ENCODE data around the gene PTPN11. TPM values are rescaled to one million over a fixed set of nuclear protein-coding genes. Genes with fewer than 3 reads are reported as not detected.

Gene PTPN11
- total RNA-seq, 1 experiment from 2014 or later, result 181 TPM

GRCh38 chr12:112489456-112489855 lies 70.7 kb downstream of the PTPN11 start:
- H3K9me2 ChIP-seq (ENCODE audit: insufficient read depth), result no peaks in the 10 kb centered on the region
- RAD21 ChIA-PET (ENCODE audit: low non-redundant PET in 1 of 2, low total read pairs in 2 of 2, uncharacterized antibody in 2 of 2, unreplicated experiment in 2 of 2), result no interaction called here
- CTCF ChIA-PET, result no interaction called here
- no peak overlapping the region for H3K27ac ChIP-seq (ENCODE audit: low read depth, low read length)
- no peak overlapping the region for H3K4me3 ChIP-seq (replicated peaks in 1 of 2; ENCODE audit: low read depth in 1 of 2, low read length in 2 of 2)
- POLR2A ChIA-PET, result no interaction called here
- no TSS peak for BruUV-seq (replicated peaks)
- no peaks in the 10 kb centered on the region for H3K79me2 ChIP-seq (ENCODE audit: insufficient read depth, low read length)
- no peak for ATAC-seq
- no peaks in the 10 kb centered on the region for H3K9me3 ChIP-seq (ENCODE audit: control insufficient read depth in 1 of 2, insufficient read depth in 1 of 2, low read depth in 1 of 2, low read length in 2 of 2)
- no peaks in the 10 kb centered on the region for H3K4me1 ChIP-seq (ENCODE audit: control insufficient read depth in 1 of 2, insufficient read depth in 2 of 2, low read length in 2 of 2)
- no peak overlapping the region for H3K4me2 ChIP-seq (ENCODE audit: low read length)
- H3K36me3 ChIP-seq (ENCODE audit: control insufficient read depth in 1 of 2, insufficient read depth in 2 of 2, low read length in 2 of 2), result peaks cover 19 to 23% of the 10 kb centered on the region in 2 experiments
- intact Hi-C loops (cut with micrococcal nuclease), result no loop called here
- H3K9ac ChIP-seq (ENCODE audit: low read length), result no peak overlapping the region
- no peaks in the 10 kb centered on the region for H3K27me3 ChIP-seq (ENCODE audit: insufficient read depth, low read length)
- DNase-seq (ENCODE audit: low read depth, low spot score), result no peak
- no peaks in the 10 kb centered on the region for H4K20me1 ChIP-seq (ENCODE audit: insufficient read depth)
- TF ChIP-seq ATF3 (IDR thresholded peaks at IDR 0.05) (no peak), RAD21 (IDR thresholded peaks at IDR 0.05; ENCODE audit: low read depth) (no peak)
- H2AFZ ChIP-seq (ENCODE audit: low read depth, low read length, poor library complexity, severe bottlenecking), result no peak overlapping the region

DNA sequence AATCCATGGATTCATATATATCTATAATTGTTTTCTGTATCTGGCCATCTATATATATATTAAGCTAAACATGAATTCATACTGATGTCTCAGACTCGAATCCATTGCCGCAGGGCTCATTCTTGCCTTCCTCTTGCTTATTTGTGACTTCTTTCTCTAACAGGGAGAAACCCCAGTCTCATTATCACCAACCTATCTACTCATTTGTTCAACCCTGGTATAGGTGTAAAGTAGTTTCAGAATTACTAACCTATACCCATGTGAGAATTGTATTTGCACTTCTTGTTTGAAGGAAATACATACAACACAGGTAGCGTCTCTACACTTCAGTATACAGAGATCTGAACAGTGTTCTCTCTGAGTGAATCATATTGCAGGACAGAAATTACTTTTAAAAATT lies 77.7 kb downstream of the PTPN11 start:
- intact Hi-C loops (cut with micrococcal nuclease), result no loop called here
- no peak for ATAC-seq

More for the DNA sequence above, 77.7 kb downstream of the PTPN11 start:
- Histone ChIP-seq H3K4me3 (replicated peaks in 1 of 2; ENCODE audit: low read depth in 1 of 2, low read length in 2 of 2) (no peak overlapping the region), H3K27me3 (ENCODE audit: insufficient read depth, low read length) (no peaks in the 10 kb centered on the region), H2AFZ (ENCODE audit: low read depth, low read length, poor library complexity, severe bottlenecking) (no peak overlapping the region), H3K9me3 (ENCODE audit: control insufficient read depth in 1 of 2, insufficient read depth in 1 of 2, low read depth in 1 of 2, low read length in 2 of 2) (no peaks in the 10 kb centered on the region), H3K27ac (ENCODE audit: low read depth, low read length) (no peak overlapping the region), H3K4me1 (ENCODE audit: control insufficient read depth in 1 of 2, insufficient read depth in 2 of 2, low read length in 2 of 2) (no peaks in the 10 kb centered on the region), H3K79me2 (ENCODE audit: insufficient read depth, low read length) (no peaks in the 10 kb centered on the region), H3K9me2 (ENCODE audit: insufficient read depth) (no peaks in the 10 kb centered on the region), H3K4me2 (ENCODE audit: low read length) (no peak overlapping the region), H3K9ac (ENCODE audit: low read length) (no peak overlapping the region), H3K36me3 (ENCODE audit: control insufficient read depth in 1 of 2, insufficient read depth in 2 of 2, low read length in 2 of 2) (peaks cover 1 to 8% of the 10 kb centered on the region in 2 experiments; a peak in 3 of 4 replicates), H4K20me1 (ENCODE audit: insufficient read depth) (no peaks in the 10 kb centered on the region)
- ChIA-PET CTCF (no interaction called here), RAD21 (ENCODE audit: low non-redundant PET in 1 of 2, low total read pairs in 2 of 2, uncharacterized antibody in 2 of 2, unreplicated experiment in 2 of 2) (no interaction called here), POLR2A (no interaction called here)
- no peak for DNase-seq (ENCODE audit: low read depth, low spot score)
- no TSS peak for BruUV-seq (replicated peaks)
- TF ChIP-seq EZH2 (IDR thresholded peaks at IDR 0.05) (no peak), SRF (IDR thresholded peaks at IDR 0.05; ENCODE audit: low read depth) (no peak), CBX3 (IDR thresholded peaks at IDR 0.05; ENCODE audit: low read depth) (no peak), CTCF (IDR thresholded peaks at IDR 0.05 in 2 of 3, conservative IDR thresholded peaks at IDR 0.05 in 1 of 3; ENCODE audit: borderline replicate concordance in 1 of 3, insufficient read depth in 1 of 3, low read depth in 2 of 3, low read length in 2 of 3) (no peak), JUND (IDR thresholded peaks at IDR 0.05) (no peak)
- TF ChIP-seq, protein P1, sequence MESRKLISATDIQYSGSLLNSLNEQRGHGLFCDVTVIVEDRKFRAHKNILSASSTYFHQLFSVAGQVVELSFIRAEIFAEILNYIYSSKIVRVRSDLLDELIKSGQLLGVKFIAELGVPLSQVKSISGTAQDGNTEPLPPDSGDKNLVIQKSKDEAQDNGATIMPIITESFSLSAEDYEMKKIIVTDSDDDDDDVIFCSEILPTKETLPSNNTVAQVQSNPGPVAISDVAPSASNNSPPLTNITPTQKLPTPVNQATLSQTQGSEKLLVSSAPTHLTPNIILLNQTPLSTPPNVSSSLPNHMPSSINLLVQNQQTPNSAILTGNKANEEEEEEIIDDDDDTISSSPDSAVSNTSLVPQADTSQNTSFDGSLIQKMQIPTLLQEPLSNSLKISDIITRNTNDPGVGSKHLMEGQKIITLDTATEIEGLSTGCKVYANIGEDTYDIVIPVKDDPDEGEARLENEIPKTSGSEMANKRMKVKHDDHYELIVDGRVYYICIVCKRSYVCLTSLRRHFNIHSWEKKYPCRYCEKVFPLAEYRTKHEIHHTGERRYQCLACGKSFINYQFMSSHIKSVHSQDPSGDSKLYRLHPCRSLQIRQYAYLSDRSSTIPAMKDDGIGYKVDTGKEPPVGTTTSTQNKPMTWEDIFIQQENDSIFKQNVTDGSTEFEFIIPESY (IDR thresholded peaks at IDR 0.05; ENCODE audit: extremely low read depth, insufficient replicate concordance, low read length), result no peak

All from HCT116 (cell line).